Retinal pigment epithelial cell (primary cell): Measurements from ENCODE around the gene CNTLN.
"Not testable (repeated sequence)": the region's sequence is repeated elsewhere in the genome, so short reads cannot be mapped to it uniquely, and the experiment has no call there.

ENCODE experiments used
- DNase-seq: peaks from one replicate; pipeline ENCODE4 v3.0.0-alpha.2; 2010; ENCODE audit warnings: low read depth
- H3K4me3 ChIP-seq: 2 replicates; pipeline ENCODE4 v1.5.1; 2011; ENCODE audit warnings: mild to moderate bottlenecking, low read length, control low read depth, moderate library complexity
- TF ChIP-seq, protein P1 (sequence below): conservative IDR thresholded peaks from 2 replicates; pipeline ENCODE4 v1.5.1; 2011; ENCODE audit warnings: low read depth, low read length, control low read depth, inconsistent platforms

Gene CNTLN

GRCh38 chr9:17272536-17272935 is 137.7 kb downstream of the CNTLN start:
- no peak for DNase-seq
- no peak overlapping the region for H3K4me3 ChIP-seq
- TF ChIP-seq, protein P1, sequence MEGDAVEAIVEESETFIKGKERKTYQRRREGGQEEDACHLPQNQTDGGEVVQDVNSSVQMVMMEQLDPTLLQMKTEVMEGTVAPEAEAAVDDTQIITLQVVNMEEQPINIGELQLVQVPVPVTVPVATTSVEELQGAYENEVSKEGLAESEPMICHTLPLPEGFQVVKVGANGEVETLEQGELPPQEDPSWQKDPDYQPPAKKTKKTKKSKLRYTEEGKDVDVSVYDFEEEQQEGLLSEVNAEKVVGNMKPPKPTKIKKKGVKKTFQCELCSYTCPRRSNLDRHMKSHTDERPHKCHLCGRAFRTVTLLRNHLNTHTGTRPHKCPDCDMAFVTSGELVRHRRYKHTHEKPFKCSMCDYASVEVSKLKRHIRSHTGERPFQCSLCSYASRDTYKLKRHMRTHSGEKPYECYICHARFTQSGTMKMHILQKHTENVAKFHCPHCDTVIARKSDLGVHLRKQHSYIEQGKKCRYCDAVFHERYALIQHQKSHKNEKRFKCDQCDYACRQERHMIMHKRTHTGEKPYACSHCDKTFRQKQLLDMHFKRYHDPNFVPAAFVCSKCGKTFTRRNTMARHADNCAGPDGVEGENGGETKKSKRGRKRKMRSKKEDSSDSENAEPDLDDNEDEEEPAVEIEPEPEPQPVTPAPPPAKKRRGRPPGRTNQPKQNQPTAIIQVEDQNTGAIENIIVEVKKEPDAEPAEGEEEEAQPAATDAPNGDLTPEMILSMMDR = no peak

GRCh38 chr9:17280350-17281012 is 145.6 kb downstream of the CNTLN start:
- TF ChIP-seq, protein P1 = no peak
- no peak for DNase-seq
- H3K4me3 ChIP-seq = no peak overlapping the region

- not testable (repeated sequence) for H3K4me3 ChIP-seq, DNase-seq
Measured at GRCh38 chr9:17290673-17291072, 155.8 kb downstream of the CNTLN start.

DNA sequence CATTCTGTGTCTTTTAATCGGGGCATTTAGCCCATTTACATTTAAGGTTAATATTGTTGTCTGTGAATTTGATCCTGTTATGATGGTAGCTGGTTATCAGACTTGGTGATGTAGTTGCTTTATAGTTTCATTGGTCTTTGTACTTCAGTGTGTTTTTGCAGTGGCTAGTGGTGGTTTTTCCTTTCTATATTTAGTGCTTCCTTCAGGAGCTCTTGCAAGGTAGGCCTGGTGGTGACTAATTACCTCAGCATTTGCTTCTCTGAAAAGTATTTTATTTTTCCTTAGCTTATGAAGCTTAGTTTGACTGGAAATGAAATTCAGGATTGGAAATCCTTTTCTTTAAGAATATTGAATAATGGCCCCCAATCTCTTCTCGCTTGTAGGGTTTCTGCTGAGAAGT is 156.9 kb downstream of the CNTLN start:
- TF ChIP-seq, protein P1 = no peak
- peak; percentile 28 for DNase-seq
- no peak overlapping the region for H3K4me3 ChIP-seq

GRCh38 chr9:17293685-17294084 is 158.8 kb downstream of the CNTLN start:
- TF ChIP-seq, protein P1 = no peak
- no peak for DNase-seq
- no peak overlapping the region for H3K4me3 ChIP-seq

DNA sequence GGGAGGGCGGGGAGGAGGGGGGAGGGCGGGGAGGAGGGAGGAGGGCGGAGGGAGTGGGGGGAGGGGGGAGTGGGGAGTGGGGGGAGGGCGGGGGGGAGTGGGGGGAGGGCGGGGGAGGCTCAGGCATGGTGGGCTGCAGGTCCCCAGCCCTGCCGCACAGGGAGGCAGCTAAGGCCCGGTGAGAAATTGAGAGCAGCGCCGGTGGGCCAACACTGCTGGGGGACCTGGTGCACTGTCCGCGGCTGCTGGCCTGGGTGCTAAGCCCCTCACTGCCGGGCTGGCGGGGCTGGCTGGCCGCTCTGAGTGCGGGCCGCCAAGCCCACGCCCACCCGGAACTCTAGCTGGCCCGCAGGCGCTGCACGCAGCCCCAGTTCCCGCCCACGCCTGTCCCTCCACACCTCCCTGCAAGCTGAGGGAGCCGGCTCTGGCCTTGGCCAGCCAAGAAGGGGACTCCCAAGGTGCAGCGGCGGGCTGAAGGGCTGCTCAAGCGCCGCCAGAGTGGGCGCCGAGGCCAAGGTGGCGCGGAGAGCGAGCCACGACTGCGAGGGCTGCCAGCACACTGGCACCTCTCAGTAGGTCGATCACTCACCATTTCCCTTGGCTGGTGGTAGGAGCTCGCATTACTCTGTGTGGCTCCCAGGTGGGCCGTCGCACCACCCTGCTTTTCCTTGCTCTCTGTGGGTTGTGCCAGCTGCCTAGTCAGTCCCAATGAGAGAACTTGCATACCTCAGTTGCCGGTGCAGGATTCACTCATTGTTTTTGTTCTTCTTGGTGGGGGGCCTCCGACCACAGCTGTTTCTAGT is 160.2 kb downstream of the CNTLN start:
- DNase-seq = no peak
- TF ChIP-seq, protein P1 = no peak
- no peak overlapping the region for H3K4me3 ChIP-seq

- no peak overlapping the region for H3K4me3 ChIP-seq
- no peak for DNase-seq
- TF ChIP-seq, protein P1 = no peak
Measured at GRCh38 chr9:17315341-17315740, 180.5 kb downstream of the CNTLN start.
